ENCODE results near the gene DRAM1. TPM values are rescaled to one million over a fixed set of nuclear protein-coding genes. Genes with fewer than 3 reads are reported as not detected.

Gene DRAM1
- polyA plus RNA-seq, 1 of the 3 experiments (the other 2 are of a cell fraction): 37.4 TPM

DNA sequence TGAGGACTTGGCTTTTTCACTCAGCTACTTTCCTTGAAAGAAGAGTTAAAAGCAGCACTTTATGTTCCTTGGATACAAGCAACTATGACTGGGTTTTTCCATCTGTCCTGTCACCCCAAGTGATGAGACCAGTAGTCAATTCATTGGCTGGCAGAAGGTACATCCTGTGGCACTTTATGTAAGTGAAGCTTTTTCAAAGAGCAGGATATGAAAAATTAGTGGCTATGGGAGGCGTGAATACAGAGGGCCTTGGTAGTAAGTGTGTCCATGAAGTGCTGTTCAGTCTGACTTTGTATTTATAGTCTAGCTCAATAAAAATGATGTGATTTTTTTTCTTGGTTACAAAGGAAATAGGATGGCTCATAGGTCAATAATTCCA, 68.8 kb downstream of the DRAM1 start:
- no peaks in the 10 kb centered on the region for H3K27me3 ChIP-seq (ENCODE audit: insufficient read depth)
- H3K9me3 ChIP-seq: no peaks in the 10 kb centered on the region
- 90% methylated on average over 1 of the region's 1 CpG for WGBS (ENCODE audit: low lambda C conversion rate)
- H3K9ac ChIP-seq: no peak overlapping the region
- H3K36me3 ChIP-seq (replicated peaks in 1 of 2; ENCODE audit: control insufficient read depth in 1 of 2, insufficient read depth in 2 of 2, low read length in 1 of 2): no peaks in the 10 kb centered on the region
- ChIA-PET CTCF (interaction anchor here (0.7 to 4.2 kb wide), 4 partner anchors 24 to 865 kb away, joined by 3 to 14 read pairs (median 3); no protein-coding TSS in a partner anchor), POLR2A (no interaction called here)
- no peaks in the 10 kb centered on the region for H3F3A ChIP-seq (replicated peaks; ENCODE audit: insufficient read depth)
- no peaks in the 10 kb centered on the region for H3K9me2 ChIP-seq
- H3K27ac ChIP-seq (ENCODE audit: low read depth in 2 of 2, low read length in 1 of 2): no peak overlapping the region
- no peaks in the 10 kb centered on the region for H3K79me2 ChIP-seq (ENCODE audit: insufficient read depth)
- no peaks in the 10 kb centered on the region; a peak in 1 of 4 replicates for H3K4me1 ChIP-seq (ENCODE audit: control insufficient read depth in 1 of 2, insufficient read depth in 2 of 2, low read depth in 1 of 2, low read length in 1 of 2)
- no peak for DNase-seq
- no peak for TF ChIP-seq TAF1 (IDR thresholded peaks at IDR 0.05; ENCODE audit: borderline replicate concordance, low read depth, low read length)
- TF ChIP-seq SMC3 (IDR thresholded peaks at IDR 0.05; ENCODE audit: low read depth, low read length): no peak
- no peak for TF ChIP-seq RCOR1 (IDR thresholded peaks at IDR 0.05; ENCODE audit: low read length)
- TF ChIP-seq EZH2phosphoT487 (IDR thresholded peaks at IDR 0.05; ENCODE audit: borderline replicate concordance, low read depth): no peak
- no peak for TF ChIP-seq NRF1 (IDR thresholded peaks at IDR 0.05; ENCODE audit: low read depth, low read length)
- no peak for TF ChIP-seq MEF2A (IDR thresholded peaks at IDR 0.05; ENCODE audit: borderline replicate concordance, low read depth)
- TF ChIP-seq, protein P1, sequence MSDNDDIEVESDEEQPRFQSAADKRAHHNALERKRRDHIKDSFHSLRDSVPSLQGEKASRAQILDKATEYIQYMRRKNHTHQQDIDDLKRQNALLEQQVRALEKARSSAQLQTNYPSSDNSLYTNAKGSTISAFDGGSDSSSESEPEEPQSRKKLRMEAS (IDR thresholded peaks at IDR 0.05; ENCODE audit: low read depth): no peak
- TF ChIP-seq, protein P2, sequence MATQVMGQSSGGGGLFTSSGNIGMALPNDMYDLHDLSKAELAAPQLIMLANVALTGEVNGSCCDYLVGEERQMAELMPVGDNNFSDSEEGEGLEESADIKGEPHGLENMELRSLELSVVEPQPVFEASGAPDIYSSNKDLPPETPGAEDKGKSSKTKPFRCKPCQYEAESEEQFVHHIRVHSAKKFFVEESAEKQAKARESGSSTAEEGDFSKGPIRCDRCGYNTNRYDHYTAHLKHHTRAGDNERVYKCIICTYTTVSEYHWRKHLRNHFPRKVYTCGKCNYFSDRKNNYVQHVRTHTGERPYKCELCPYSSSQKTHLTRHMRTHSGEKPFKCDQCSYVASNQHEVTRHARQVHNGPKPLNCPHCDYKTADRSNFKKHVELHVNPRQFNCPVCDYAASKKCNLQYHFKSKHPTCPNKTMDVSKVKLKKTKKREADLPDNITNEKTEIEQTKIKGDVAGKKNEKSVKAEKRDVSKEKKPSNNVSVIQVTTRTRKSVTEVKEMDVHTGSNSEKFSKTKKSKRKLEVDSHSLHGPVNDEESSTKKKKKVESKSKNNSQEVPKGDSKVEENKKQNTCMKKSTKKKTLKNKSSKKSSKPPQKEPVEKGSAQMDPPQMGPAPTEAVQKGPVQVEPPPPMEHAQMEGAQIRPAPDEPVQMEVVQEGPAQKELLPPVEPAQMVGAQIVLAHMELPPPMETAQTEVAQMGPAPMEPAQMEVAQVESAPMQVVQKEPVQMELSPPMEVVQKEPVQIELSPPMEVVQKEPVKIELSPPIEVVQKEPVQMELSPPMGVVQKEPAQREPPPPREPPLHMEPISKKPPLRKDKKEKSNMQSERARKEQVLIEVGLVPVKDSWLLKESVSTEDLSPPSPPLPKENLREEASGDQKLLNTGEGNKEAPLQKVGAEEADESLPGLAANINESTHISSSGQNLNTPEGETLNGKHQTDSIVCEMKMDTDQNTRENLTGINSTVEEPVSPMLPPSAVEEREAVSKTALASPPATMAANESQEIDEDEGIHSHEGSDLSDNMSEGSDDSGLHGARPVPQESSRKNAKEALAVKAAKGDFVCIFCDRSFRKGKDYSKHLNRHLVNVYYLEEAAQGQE (IDR thresholded peaks at IDR 0.05; ENCODE audit: low read depth, low read length): no peak
- TF ChIP-seq, protein P3, sequence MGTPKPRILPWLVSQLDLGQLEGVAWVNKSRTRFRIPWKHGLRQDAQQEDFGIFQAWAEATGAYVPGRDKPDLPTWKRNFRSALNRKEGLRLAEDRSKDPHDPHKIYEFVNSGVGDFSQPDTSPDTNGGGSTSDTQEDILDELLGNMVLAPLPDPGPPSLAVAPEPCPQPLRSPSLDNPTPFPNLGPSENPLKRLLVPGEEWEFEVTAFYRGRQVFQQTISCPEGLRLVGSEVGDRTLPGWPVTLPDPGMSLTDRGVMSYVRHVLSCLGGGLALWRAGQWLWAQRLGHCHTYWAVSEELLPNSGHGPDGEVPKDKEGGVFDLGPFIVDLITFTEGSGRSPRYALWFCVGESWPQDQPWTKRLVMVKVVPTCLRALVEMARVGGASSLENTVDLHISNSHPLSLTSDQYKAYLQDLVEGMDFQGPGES (IDR thresholded peaks at IDR 0.05; ENCODE audit: low read depth, low read length): no peak
- no peak for TF ChIP-seq CHD2 (IDR thresholded peaks at IDR 0.05; ENCODE audit: low read length, partially characterized antibody)
- no peak for TF ChIP-seq RXRA (IDR thresholded peaks at IDR 0.05; ENCODE audit: borderline replicate concordance, low read depth)
- TF ChIP-seq RAD21 (IDR thresholded peaks at IDR 0.05; ENCODE audit: low read length): no peak
- no peak for TF ChIP-seq TEAD4 (IDR thresholded peaks at IDR 0.05; ENCODE audit: borderline replicate concordance, insufficient read depth)
- no peaks in the 10 kb centered on the region for H4K20me1 ChIP-seq (ENCODE audit: insufficient read depth)
- no peak overlapping the region for H3K4me2 ChIP-seq
- H3K4me3 ChIP-seq (ENCODE audit: low read depth in 2 of 2, low read length in 1 of 2): no peak overlapping the region
- no peak overlapping the region for H2AFZ ChIP-seq (ENCODE audit: low read depth)

Data from SK-N-SH (cell line).